SK-N-SH treated with all-trans-retinoic acid at 6 μM for 48 hours (cell line): Measurements from ENCODE around the gene DTWD2.
"Not testable (repeated sequence)": the region's sequence is repeated elsewhere in the genome, so short reads cannot be mapped to it uniquely, and the experiment has no call there.

Source experiments
- ARNTL ChIP-seq: fragments of 450-650 bp; formaldehyde crosslinking; IDR thresholded peaks from 2 replicates; pipeline ENCODE4 v1.5.0; 2020; ENCODE audit warnings: low read depth, mild to moderate bottlenecking, moderate library complexity, borderline replicate concordance
- RARB ChIP-seq: fragments of 250-450 bp; sonication (Bioruptor Pico); IDR thresholded peaks from 2 replicates; pipeline ENCODE4 v1.8.0; 2021; ENCODE audit warnings: mild to moderate bottlenecking, moderate library complexity
- TOX ChIP-seq: fragments of 250-450 bp; sonication (Bioruptor Pico); IDR thresholded peaks from 2 replicates; pipeline ENCODE4 v1.8.0; 2021; ENCODE audit warnings: mild to moderate bottlenecking, moderate library complexity, borderline replicate concordance

- not testable (repeated sequence) for TF ChIP-seq ARNTL; TOX (CRISPR knock-in tag); RARB (CRISPR knock-in tag)
These were observed 4.8 kb upstream of the DTWD2 start for GRCh38 chr5:118993118-118993517.
